CD4-positive, CD25-positive, alpha-beta regulatory T cell (primary cell): Measurements from ENCODE around the gene HCST. TPM values are rescaled to one million over a fixed set of nuclear protein-coding genes. Genes with fewer than 3 reads are reported as not detected.

ENCODE experiments used
- ATAC-seq, 2 donors: fragments of 150-1000 bp; cut with Tn5 transposase; one replicate each; pipeline ENCODE4 v1.10.0; 2021; ENCODE audit warnings: low read depth in 2 of 2, moderate number of reproducible peaks in 2 of 2, moderate library complexity in 1 of 2
- DNase-seq, 3 donors: peaks; one replicate each; pipeline versions ENCODE4 v3.0.0 to v3.0.0-alpha.2; 2012 to 2022; ENCODE audit warnings: mixed read lengths in 1 of 3
- H3K27ac ChIP-seq: one replicate; pipeline ENCODE4 v1.7.0; 2013; ENCODE audit warnings: mild to moderate bottlenecking, low read length; ENCODE audit not compliant: insufficient read depth, poor library complexity, severe bottlenecking
- H3K27me3 ChIP-seq: one replicate; pipeline ENCODE4 v1.7.0; 2013; ENCODE audit warnings: low read length; ENCODE audit not compliant: control insufficient read depth, insufficient read depth
- H3K36me3 ChIP-seq: one replicate; pipeline ENCODE4 v1.7.0; 2013; ENCODE audit warnings: mild to moderate bottlenecking, low read length, moderate library complexity; ENCODE audit not compliant: control insufficient read depth, insufficient read depth
- H3K4me1 ChIP-seq: 2 replicates; pipeline ENCODE4 v1.7.0; 2013; ENCODE audit warnings: mild to moderate bottlenecking, low read length; ENCODE audit not compliant: insufficient read depth, control insufficient read depth, poor library complexity, severe bottlenecking
- H3K4me3 ChIP-seq: one replicate; pipeline ENCODE4 v1.7.0; 2013; ENCODE audit warnings: low read depth, mild to moderate bottlenecking, low read length, moderate library complexity
- H3K9me3 ChIP-seq, 2 experiments: 1 replicate in 1 of 2; 2 replicates in 1 of 2; pipeline ENCODE4 v1.7.0; 2013; ENCODE audit warnings: low read length in 2 of 2, mild to moderate bottlenecking in 1 of 2, moderate library complexity in 1 of 2; ENCODE audit not compliant: control insufficient read depth in 2 of 2
- H3K27ac Mint-ChIP-seq, 3 donors: one replicate each; pipeline ENCODE4 v1.8.0; 2020 to 2022; ENCODE audit warnings: mild to moderate bottlenecking in 3 of 3, mixed read lengths in 3 of 3, moderate library complexity in 2 of 3
- H3K27me3 Mint-ChIP-seq: one replicate; pipeline ENCODE4 v1.8.0; 2022; ENCODE audit warnings: mild to moderate bottlenecking, mixed read lengths
- H3K36me3 Mint-ChIP-seq: one replicate; pipeline ENCODE4 v1.8.0; 2020; ENCODE audit warnings: mixed read lengths
- H3K4me1 Mint-ChIP-seq, 4 donors: one replicate each; pipeline ENCODE4 v1.8.0; 2020 to 2022; ENCODE audit warnings: mixed read lengths in 4 of 4, mild to moderate bottlenecking in 1 of 4
- H3K4me3 Mint-ChIP-seq, 4 donors: one replicate each; pipeline ENCODE4 v1.8.0; 2020 to 2022; ENCODE audit warnings: mild to moderate bottlenecking in 4 of 4, mixed read lengths in 4 of 4, moderate library complexity in 3 of 4
- H3K9me3 Mint-ChIP-seq, 7 donors: one replicate each; pipeline ENCODE4 v1.8.0; 2020 to 2022; ENCODE audit warnings: mixed read lengths in 7 of 7, mild to moderate bottlenecking in 3 of 7, moderate library complexity in 2 of 7
- polyA plus RNA-seq, 4 donors: library from polyadenylated mRNA; unstranded; fragments of 300-500 nt; fragmentation: Illumina TruSeq; gene quantifications; one replicate each; pipeline ENCODE4 v1.2.3, GENCODE V29; 2021
- total RNA-seq: library from RNA; stranded (reverse); gene quantifications from one replicate; pipeline ENCODE4 v1.2.3, GENCODE V29; 2022

HCST gene
- total and polyA plus RNA-seq, 5 donors from 2014 or later = 104 to 863 (median 736) TPM

- ATAC-seq (no peak), DNase-seq (no peak)
- Histone ChIP-seq H3K4me1 (peaks cover 23% of the 10 kb centered on the region), H3K9me3 (no peaks in the 10 kb centered on the region), H3K27ac (no peak overlapping the region), H3K4me3 (no peak overlapping the region), H3K27me3 (peaks cover 3% of the 10 kb centered on the region), H3K36me3 (no peaks in the 10 kb centered on the region)
- H3K4me1 Mint-ChIP-seq = peaks cover 0 to 22% (median 11%) of the 10 kb centered on the region in 4 donors
- H3K9me3 Mint-ChIP-seq = peaks cover 0 to 3% (median 0%) of the 10 kb centered on the region in 7 donors
- no peak overlapping the region for H3K4me3 Mint-ChIP-seq
- peak overlapping the region in 1 of 3 donors; percentile 20 for H3K27ac Mint-ChIP-seq
- peaks cover 38% of the 10 kb centered on the region for H3K27me3 Mint-ChIP-seq
- H3K36me3 Mint-ChIP-seq = no peaks in the 10 kb centered on the region
Measured at GRCh38 chr19:35870798-35871197, 31.5 kb upstream of the HCST start.

- Histone ChIP-seq H3K27me3 (peaks cover 3% of the 10 kb centered on the region), H3K4me1 (peaks cover 23% of the 10 kb centered on the region), H3K36me3 (no peaks in the 10 kb centered on the region), H3K27ac (no peak overlapping the region), H3K4me3 (no peak overlapping the region), H3K9me3 (no peaks in the 10 kb centered on the region)
- no peaks in the 10 kb centered on the region for H3K36me3 Mint-ChIP-seq
- peaks cover 0 to 22% (median 11%) of the 10 kb centered on the region in 4 donors for H3K4me1 Mint-ChIP-seq
- no peak overlapping the region for H3K27ac Mint-ChIP-seq
- ATAC-seq (no peak), DNase-seq (no peak)
- H3K27me3 Mint-ChIP-seq = peaks cover 39% of the 10 kb centered on the region
- H3K9me3 Mint-ChIP-seq = peaks cover 0 to 3% (median 0%) of the 10 kb centered on the region in 7 donors
- H3K4me3 Mint-ChIP-seq = no peak overlapping the region
Measured at GRCh38 chr19:35871611-35872010, 30.7 kb upstream of the HCST start.

- Mint-ChIP-seq H3K9me3 (peaks cover 0 to 3% (median 0%) of the 10 kb centered on the region in 7 donors), H3K4me3 (no peak overlapping the region), H3K36me3 (no peaks in the 10 kb centered on the region), H3K27ac (peak overlapping the region in 1 of 3 donors; percentile 91), H3K27me3 (peaks cover 37% of the 10 kb centered on the region), H3K4me1 (peaks cover 0 to 22% (median 11%) of the 10 kb centered on the region in 4 donors)
- Histone ChIP-seq H3K9me3 (no peaks in the 10 kb centered on the region), H3K4me1 (peaks cover 23% of the 10 kb centered on the region), H3K36me3 (no peaks in the 10 kb centered on the region), H3K27ac (no peak overlapping the region), H3K4me3 (no peak overlapping the region), H3K27me3 (peaks cover 3% of the 10 kb centered on the region)
- DNase-seq = no peak
- ATAC-seq = no peak
Measured at GRCh38 chr19:35872180-35872579, 30.1 kb upstream of the HCST start.

- ATAC-seq (no peak), DNase-seq (no peak)
- Histone ChIP-seq H3K4me1 (peaks cover 9% of the 10 kb centered on the region), H3K4me3 (no peak overlapping the region), H3K36me3 (no peaks in the 10 kb centered on the region), H3K27me3 (peaks cover 5% of the 10 kb centered on the region), H3K9me3 (no peaks in the 10 kb centered on the region), H3K27ac (no peak overlapping the region)
- Mint-ChIP-seq H3K9me3 (peaks cover 0 to 1% (median 0%) of the 10 kb centered on the region in 7 donors), H3K4me3 (no peak overlapping the region), H3K27ac (no peak overlapping the region), H3K4me1 (peaks cover 0 to 10% (median 7%) of the 10 kb centered on the region in 4 donors), H3K36me3 (no peaks in the 10 kb centered on the region), H3K27me3 (peaks cover 39% of the 10 kb centered on the region)
Measured at GRCh38 chr19:35874392-35874930, 27.9 kb upstream of the HCST start.

- H3K4me1 ChIP-seq = peaks cover 8% of the 10 kb centered on the region
- H3K4me1 Mint-ChIP-seq = peaks cover 2 to 8% (median 5%) of the 10 kb centered on the region in 4 donors
- H3K27me3 Mint-ChIP-seq = peaks cover 42% of the 10 kb centered on the region
- peaks cover 5% of the 10 kb centered on the region for H3K27me3 ChIP-seq
- no peak overlapping the region for H3K27ac ChIP-seq
- ATAC-seq (no peak), DNase-seq (no peak)
- H3K9me3 Mint-ChIP-seq = peaks cover 0 to 1% (median 0%) of the 10 kb centered on the region in 7 donors
- no peak overlapping the region for H3K4me3 Mint-ChIP-seq
- H3K36me3 ChIP-seq = no peaks in the 10 kb centered on the region
- H3K27ac Mint-ChIP-seq = no peak overlapping the region
- H3K4me3 ChIP-seq = no peak overlapping the region
- H3K36me3 Mint-ChIP-seq = no peaks in the 10 kb centered on the region
- no peaks in the 10 kb centered on the region for H3K9me3 ChIP-seq
Measured at GRCh38 chr19:35879068-35879467, 23.3 kb upstream of the HCST start.

- Mint-ChIP-seq H3K4me1 (peaks cover 2 to 10% (median 5%) of the 10 kb centered on the region in 4 donors), H3K4me3 (no peak overlapping the region), H3K9me3 (peaks cover 0 to under 1% (median 0%) of the 10 kb centered on the region in 7 donors), H3K27me3 (peaks cover 39% of the 10 kb centered on the region), H3K36me3 (no peaks in the 10 kb centered on the region), H3K27ac (no peak overlapping the region)
- H3K4me1 ChIP-seq = peaks cover 8% of the 10 kb centered on the region
- H3K4me3 ChIP-seq = no peak overlapping the region
- no peaks in the 10 kb centered on the region for H3K9me3 ChIP-seq
- H3K36me3 ChIP-seq = no peaks in the 10 kb centered on the region
- no peak overlapping the region for H3K27ac ChIP-seq
- ATAC-seq (peak in 1 of 2 donors; percentile 55), DNase-seq (peak; percentile 58 to 77 (median 58))
- H3K27me3 ChIP-seq = peaks cover 5% of the 10 kb centered on the region
Measured at GRCh38 chr19:35879770-35880317, 22.5 kb upstream of the HCST start.

GRCh38 chr19:35882114-35882832, 20.1 kb upstream of the HCST start:
- Histone ChIP-seq H3K36me3 (no peaks in the 10 kb centered on the region), H3K27me3 (peaks cover 5% of the 10 kb centered on the region), H3K4me1 (peaks cover 8% of the 10 kb centered on the region), H3K27ac (no peak overlapping the region), H3K4me3 (no peak overlapping the region), H3K9me3 (no peaks in the 10 kb centered on the region)
- Mint-ChIP-seq H3K27ac (no peak overlapping the region), H3K27me3 (peaks cover 29% of the 10 kb centered on the region), H3K4me1 (peaks cover 3 to 10% (median 5%) of the 10 kb centered on the region in 4 donors), H3K9me3 (no peaks in the 10 kb centered on the region), H3K4me3 (no peak overlapping the region), H3K36me3 (peaks cover 7% of the 10 kb centered on the region)
- DNase-seq (peak; percentile 33 to 80 (median 79)), ATAC-seq (peak; percentile 53 to 59)
